ENCODE data around the gene RCBTB1.
"Not testable (repeated sequence)": the region's sequence is repeated elsewhere in the genome, so short reads cannot be mapped to it uniquely, and the experiment has no call there.

Gene RCBTB1

DNA sequence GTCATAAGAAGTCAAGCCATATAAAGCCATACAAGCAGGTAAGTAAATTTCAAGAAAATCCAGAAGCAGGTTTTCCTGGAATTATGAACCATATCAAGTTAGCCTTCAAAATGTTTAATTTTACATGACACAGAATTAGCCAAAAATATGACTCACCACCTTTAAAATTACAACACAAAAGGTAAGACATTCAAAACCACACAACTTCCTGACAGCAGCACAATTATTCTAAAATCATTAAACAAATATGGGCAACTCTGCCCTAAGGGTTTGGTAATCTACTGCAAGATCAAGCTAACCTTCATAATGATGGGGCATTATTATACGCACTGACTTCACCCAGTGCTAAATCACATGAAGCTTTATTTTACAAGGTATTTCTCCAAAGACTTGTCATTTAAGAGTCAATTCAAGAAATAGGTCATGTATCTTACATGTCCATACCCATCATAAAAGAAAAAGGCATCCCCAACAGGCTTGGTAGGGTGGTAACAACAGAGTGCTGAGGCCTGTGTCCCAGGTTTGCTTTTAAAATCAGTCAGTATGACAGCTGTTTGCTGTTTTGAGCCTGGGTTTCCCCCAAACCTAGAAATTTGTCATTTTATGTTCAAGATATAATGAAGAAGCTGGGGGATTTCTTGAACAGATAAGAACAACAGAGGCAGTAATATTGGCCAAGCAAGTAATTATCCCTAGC is 15.2 kb downstream of the RCBTB1 start:
- Histone ChIP-seq H3K9me3 (ENCODE audit: control insufficient read depth in 1 of 2, low read length in 2 of 2) (no peaks in the 10 kb centered on the region), H3K4me1 (ENCODE audit: control insufficient read depth in 1 of 2, insufficient read depth in 2 of 2, low read length in 2 of 2) (no peaks in the 10 kb centered on the region), H3K27me3 (ENCODE audit: low read depth, low read length) (no peaks in the 10 kb centered on the region), H3K4me3 (ENCODE audit: low read depth in 1 of 2, low read length in 2 of 2) (no peak overlapping the region), H3K36me3 (ENCODE audit: control insufficient read depth in 1 of 2, insufficient read depth in 2 of 2, low read length in 2 of 2) (peaks cover 0 to 5% of the 10 kb centered on the region in 2 donors), H3K27ac (ENCODE audit: low read length) (no peak overlapping the region)

DNA sequence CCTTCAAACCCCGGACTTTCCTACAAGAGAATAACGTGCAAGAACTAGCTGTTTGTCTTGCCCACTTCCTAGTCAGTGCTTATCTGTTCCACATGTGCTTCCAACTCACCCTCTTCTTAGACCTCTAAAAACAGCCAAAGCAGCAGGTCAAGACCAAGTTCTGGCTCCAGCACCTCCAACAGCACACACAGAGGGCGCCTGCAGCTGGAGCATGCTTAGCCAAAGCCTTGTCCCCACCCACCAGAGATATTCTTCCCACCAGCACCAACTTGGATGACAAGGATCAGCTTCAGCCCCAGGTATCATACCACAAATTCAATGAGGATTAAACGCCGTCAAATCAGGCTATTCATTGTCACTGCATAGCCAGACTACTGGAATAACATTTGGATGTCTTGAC is 17.9 kb downstream of the RCBTB1 start:
- H3K9me3 ChIP-seq (ENCODE audit: control insufficient read depth in 1 of 2, low read length in 2 of 2): no peaks in the 10 kb centered on the region
- no peaks in the 10 kb centered on the region for H3K4me1 ChIP-seq (ENCODE audit: control insufficient read depth in 1 of 2, insufficient read depth in 2 of 2, low read length in 2 of 2)
- no peaks in the 10 kb centered on the region for H3K27me3 ChIP-seq (ENCODE audit: low read depth, low read length)
- peaks cover 4 to 5% of the 10 kb centered on the region in 2 donors for H3K36me3 ChIP-seq (ENCODE audit: control insufficient read depth in 1 of 2, insufficient read depth in 2 of 2, low read length in 2 of 2)
- no peak overlapping the region for H3K27ac ChIP-seq (ENCODE audit: low read length)
- no peak overlapping the region for H3K4me3 ChIP-seq (ENCODE audit: low read depth in 1 of 2, low read length in 2 of 2)

DNA sequence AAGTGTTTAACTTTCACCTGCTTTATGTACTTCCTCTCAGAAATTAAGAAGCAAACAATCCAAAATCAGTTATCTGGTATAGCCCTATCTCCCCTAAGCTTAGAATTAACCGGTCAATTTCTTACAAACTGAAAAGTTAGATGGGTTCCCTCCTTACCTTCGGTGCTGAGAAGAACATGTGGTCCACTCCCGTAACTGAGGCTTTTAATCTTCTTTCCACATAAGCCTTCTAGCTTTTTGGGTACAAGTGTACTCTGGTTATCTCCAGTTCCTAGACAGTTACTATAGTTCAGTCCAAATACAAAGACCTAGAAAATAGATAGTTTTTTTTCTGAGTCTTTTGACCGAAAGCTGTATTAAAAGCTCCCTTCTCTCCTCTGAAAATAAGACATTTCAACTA is 18.9 kb downstream of the RCBTB1 start:
- Histone ChIP-seq H3K4me3 (ENCODE audit: low read depth in 1 of 2, low read length in 2 of 2) (no peak overlapping the region), H3K4me1 (ENCODE audit: control insufficient read depth in 1 of 2, insufficient read depth in 2 of 2, low read length in 2 of 2) (no peaks in the 10 kb centered on the region), H3K27me3 (ENCODE audit: low read depth, low read length) (no peaks in the 10 kb centered on the region), H3K36me3 (ENCODE audit: control insufficient read depth in 1 of 2, insufficient read depth in 2 of 2, low read length in 2 of 2) (peaks cover 4 to 5% of the 10 kb centered on the region in 2 donors), H3K9me3 (ENCODE audit: control insufficient read depth in 1 of 2, low read length in 2 of 2) (no peaks in the 10 kb centered on the region), H3K27ac (ENCODE audit: low read length) (no peak overlapping the region)

DNA sequence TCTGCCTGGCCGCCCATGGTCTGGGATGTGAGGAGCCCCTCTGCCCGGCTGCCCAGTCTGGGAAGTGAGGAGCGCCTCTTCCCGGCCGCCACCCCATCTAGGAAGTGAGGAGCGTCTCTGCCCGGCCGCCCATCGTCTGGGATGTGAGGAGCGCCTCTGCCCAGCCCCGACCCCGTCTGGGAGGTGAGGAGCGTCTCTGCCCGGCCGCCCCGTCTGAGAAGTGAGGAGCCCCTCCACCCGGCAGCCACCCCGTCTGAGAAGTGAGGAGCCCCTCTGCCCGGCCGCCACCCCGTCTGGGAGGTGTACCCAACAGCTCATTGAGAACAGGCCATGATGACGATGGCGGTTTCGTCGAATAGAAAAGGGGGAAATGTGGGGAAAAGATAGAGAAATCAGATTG is 19.9 kb downstream of the RCBTB1 start:
- H3K27ac ChIP-seq (ENCODE audit: low read length); H3K9me3 ChIP-seq (ENCODE audit: control insufficient read depth in 1 of 2, low read length in 2 of 2); H3K4me3 ChIP-seq (ENCODE audit: low read depth in 1 of 2, low read length in 2 of 2); H3K4me1 ChIP-seq (ENCODE audit: control insufficient read depth in 1 of 2, insufficient read depth in 2 of 2, low read length in 2 of 2); H3K27me3 ChIP-seq (ENCODE audit: low read depth, low read length): not testable (repeated sequence)
- peaks cover 5 to 12% of the 10 kb centered on the region in 2 donors for H3K36me3 ChIP-seq (ENCODE audit: control insufficient read depth in 1 of 2, insufficient read depth in 2 of 2, low read length in 2 of 2)

DNA sequence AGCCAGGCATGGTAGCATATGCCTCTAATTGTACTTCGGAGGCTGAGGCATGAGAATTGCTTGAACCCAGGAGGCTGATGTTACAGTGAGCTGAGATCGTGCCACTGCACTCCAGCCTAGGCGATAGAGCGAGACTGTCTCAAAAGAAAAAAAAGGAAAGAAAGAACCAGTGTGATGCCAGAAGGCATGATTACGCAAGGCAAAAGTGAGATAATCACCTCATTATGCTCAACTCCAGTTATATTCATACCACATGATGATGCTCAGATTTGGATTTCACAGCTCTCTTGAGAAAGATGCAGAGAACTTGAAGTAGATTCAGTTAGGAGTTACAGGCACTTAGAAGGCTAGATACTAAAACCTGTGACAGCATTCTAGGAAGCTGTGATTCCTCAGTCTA is 21.8 kb downstream of the RCBTB1 start:
- H3K27ac ChIP-seq (ENCODE audit: low read length): no peak overlapping the region
- H3K4me3 ChIP-seq (ENCODE audit: low read depth in 1 of 2, low read length in 2 of 2): no peak overlapping the region
- H3K27me3 ChIP-seq (ENCODE audit: low read depth, low read length): no peaks in the 10 kb centered on the region
- no peaks in the 10 kb centered on the region for H3K9me3 ChIP-seq (ENCODE audit: control insufficient read depth in 1 of 2, low read length in 2 of 2)
- peaks cover 5 to 21% of the 10 kb centered on the region in 2 donors for H3K36me3 ChIP-seq (ENCODE audit: control insufficient read depth in 1 of 2, insufficient read depth in 2 of 2, low read length in 2 of 2)
- H3K4me1 ChIP-seq (ENCODE audit: control insufficient read depth in 1 of 2, insufficient read depth in 2 of 2, low read length in 2 of 2): no peaks in the 10 kb centered on the region

DNA sequence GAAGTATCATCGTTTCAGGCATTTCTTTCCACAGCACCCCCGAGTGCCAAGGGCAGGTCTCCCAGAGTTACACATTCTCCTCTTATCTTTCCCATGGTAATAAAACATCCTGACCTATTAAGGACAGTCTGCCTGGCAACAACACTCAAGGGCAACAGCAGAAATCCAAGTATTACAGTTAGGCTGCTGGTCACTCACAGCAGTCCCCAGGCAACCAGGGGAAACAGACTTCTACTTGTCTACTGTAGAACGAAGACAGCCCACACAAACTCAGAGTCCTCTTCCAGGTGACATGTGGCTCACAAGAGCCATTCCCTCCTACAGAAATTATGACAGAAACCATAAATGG is 24.3 kb downstream of the RCBTB1 start:
- Histone ChIP-seq H3K27me3 (ENCODE audit: low read depth, low read length) (no peaks in the 10 kb centered on the region), H3K9me3 (ENCODE audit: control insufficient read depth in 1 of 2, low read length in 2 of 2) (no peaks in the 10 kb centered on the region), H3K4me3 (ENCODE audit: low read depth in 1 of 2, low read length in 2 of 2) (no peak overlapping the region), H3K4me1 (ENCODE audit: control insufficient read depth in 1 of 2, insufficient read depth in 2 of 2, low read length in 2 of 2) (no peaks in the 10 kb centered on the region), H3K27ac (ENCODE audit: low read length) (no peak overlapping the region), H3K36me3 (ENCODE audit: control insufficient read depth in 1 of 2, insufficient read depth in 2 of 2, low read length in 2 of 2) (peaks cover 11 to 32% of the 10 kb centered on the region in 2 donors)

DNA sequence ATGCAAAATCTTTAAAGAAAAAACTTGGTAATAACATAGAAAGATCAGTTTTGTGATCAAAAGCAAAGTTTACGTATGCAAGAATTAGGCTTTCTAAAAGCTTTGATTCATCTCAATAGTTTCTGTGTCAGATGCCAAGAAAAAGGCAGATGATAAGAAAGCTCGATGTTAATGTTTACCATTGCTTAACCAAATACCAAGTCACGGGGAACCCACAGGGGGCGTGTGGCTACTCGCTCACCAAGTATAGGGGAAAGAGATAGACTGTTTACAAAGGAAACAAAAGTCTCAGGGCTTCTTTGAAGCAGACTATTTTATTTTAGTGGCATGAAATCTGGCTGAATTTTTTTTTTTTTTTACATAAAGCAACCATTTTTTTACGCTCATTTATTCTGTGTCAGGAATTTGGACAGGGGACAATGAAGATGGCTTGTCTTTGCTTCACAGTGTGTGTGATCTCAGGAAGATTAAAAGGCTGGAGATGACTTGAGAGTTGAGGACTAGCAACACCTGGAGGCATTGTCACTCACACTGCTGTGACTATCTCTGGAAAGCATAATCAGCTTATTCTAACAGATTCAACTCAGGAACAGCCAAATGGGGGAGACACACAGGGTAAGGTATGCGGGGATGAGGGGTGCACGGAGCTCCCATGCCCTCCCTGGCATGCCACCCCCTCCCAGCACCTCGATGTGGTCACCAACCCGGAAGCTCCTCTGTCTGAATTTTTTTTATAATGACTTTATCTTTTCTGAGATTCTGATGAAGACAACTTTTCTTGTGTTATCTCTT is 24.9 kb downstream of the RCBTB1 start:
- H3K4me3 ChIP-seq (ENCODE audit: low read depth in 1 of 2, low read length in 2 of 2): no peak overlapping the region
- H3K36me3 ChIP-seq (ENCODE audit: control insufficient read depth in 1 of 2, insufficient read depth in 2 of 2, low read length in 2 of 2): peaks cover 11 to 37% of the 10 kb centered on the region in 2 donors
- H3K9me3 ChIP-seq (ENCODE audit: control insufficient read depth in 1 of 2, low read length in 2 of 2): no peaks in the 10 kb centered on the region
- no peaks in the 10 kb centered on the region for H3K4me1 ChIP-seq (ENCODE audit: control insufficient read depth in 1 of 2, insufficient read depth in 2 of 2, low read length in 2 of 2)
- H3K27ac ChIP-seq (ENCODE audit: low read length): no peak overlapping the region
- H3K27me3 ChIP-seq (ENCODE audit: low read depth, low read length): no peaks in the 10 kb centered on the region

DNA sequence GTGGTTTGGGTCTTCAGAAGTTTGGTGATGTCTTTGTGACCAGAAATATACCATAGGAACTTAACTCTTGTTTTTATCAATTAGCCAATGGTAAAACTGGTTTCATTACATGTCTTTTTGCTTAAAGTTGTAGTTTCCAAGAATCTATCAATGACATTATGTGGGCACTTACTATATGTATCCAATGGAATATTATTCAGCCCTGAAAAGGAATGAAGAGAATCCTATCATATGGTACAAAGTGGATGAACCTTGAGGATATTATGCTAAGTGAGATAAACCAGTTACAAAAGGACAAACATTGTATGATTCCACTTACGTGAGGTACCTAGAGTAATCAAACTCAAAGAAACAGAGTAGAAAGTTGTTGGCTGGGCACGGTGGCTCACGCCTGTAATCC is 26.4 kb downstream of the RCBTB1 start:
- H3K4me1 ChIP-seq (ENCODE audit: control insufficient read depth in 1 of 2, insufficient read depth in 2 of 2, low read length in 2 of 2): no peaks in the 10 kb centered on the region
- H3K36me3 ChIP-seq (ENCODE audit: control insufficient read depth in 1 of 2, insufficient read depth in 2 of 2, low read length in 2 of 2): peaks cover 18 to 44% of the 10 kb centered on the region in 2 donors
- H3K27ac ChIP-seq (ENCODE audit: low read length): no peak overlapping the region
- H3K4me3 ChIP-seq (ENCODE audit: low read depth in 1 of 2, low read length in 2 of 2): no peak overlapping the region
- no peaks in the 10 kb centered on the region for H3K9me3 ChIP-seq (ENCODE audit: control insufficient read depth in 1 of 2, low read length in 2 of 2)
- H3K27me3 ChIP-seq (ENCODE audit: low read depth, low read length): no peaks in the 10 kb centered on the region

DNA sequence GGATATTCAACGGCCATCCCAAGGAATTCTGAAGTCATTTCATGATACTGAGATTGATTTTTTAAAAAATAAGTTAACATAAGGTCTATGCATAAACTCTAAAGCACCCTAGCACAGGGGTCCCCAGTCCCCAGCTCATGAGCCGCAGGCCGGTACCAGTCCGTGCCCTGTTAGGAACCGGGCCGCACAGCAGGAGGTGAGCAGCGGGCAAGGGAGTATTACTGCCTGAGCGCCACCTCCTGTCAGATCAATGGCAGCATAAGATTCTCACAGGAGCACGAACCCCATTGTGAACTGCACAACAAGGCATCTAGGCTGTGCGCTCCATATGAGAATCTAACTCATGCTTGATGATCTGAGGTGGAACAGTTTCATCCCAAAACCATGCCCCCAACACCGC is 31.0 kb downstream of the RCBTB1 start:
- H3K4me1 ChIP-seq (ENCODE audit: control insufficient read depth in 1 of 2, insufficient read depth in 2 of 2, low read length in 2 of 2): no peaks in the 10 kb centered on the region
- H3K36me3 ChIP-seq (ENCODE audit: control insufficient read depth in 1 of 2, insufficient read depth in 2 of 2, low read length in 2 of 2): peaks cover 26 to 42% of the 10 kb centered on the region in 2 donors
- H3K4me3 ChIP-seq (ENCODE audit: low read depth in 1 of 2, low read length in 2 of 2): no peak overlapping the region
- H3K27me3 ChIP-seq (ENCODE audit: low read depth, low read length): no peaks in the 10 kb centered on the region
- H3K27ac ChIP-seq (ENCODE audit: low read length): no peak overlapping the region
- no peaks in the 10 kb centered on the region for H3K9me3 ChIP-seq (ENCODE audit: control insufficient read depth in 1 of 2, low read length in 2 of 2)

DNA sequence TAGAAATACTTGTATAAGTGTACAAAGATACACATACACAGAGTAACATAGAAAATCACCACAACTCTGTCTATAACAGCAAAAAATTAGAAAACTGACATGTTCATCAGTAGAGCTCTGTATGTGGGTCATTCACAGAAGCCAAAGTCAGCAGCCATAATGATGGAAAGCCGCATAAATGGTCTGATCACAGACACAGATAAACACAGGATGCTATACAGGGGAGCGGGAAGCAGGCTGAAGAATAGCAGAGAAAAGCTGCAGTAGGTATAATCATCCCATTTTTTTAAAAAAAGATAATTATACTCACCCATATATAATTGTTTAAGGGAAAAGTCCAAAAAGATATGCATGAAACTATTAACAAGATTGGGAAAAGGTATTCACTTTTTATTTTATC is 31.5 kb downstream of the RCBTB1 start:
- no peaks in the 10 kb centered on the region for H3K27me3 ChIP-seq (ENCODE audit: low read depth, low read length)
- no peak overlapping the region for H3K4me3 ChIP-seq (ENCODE audit: low read depth in 1 of 2, low read length in 2 of 2)
- H3K4me1 ChIP-seq (ENCODE audit: control insufficient read depth in 1 of 2, insufficient read depth in 2 of 2, low read length in 2 of 2): no peaks in the 10 kb centered on the region
- H3K27ac ChIP-seq (ENCODE audit: low read length): no peak overlapping the region
- H3K36me3 ChIP-seq (ENCODE audit: control insufficient read depth in 1 of 2, insufficient read depth in 2 of 2, low read length in 2 of 2): peaks cover 26 to 40% of the 10 kb centered on the region in 2 donors
- no peaks in the 10 kb centered on the region for H3K9me3 ChIP-seq (ENCODE audit: control insufficient read depth in 1 of 2, low read length in 2 of 2)

DNA sequence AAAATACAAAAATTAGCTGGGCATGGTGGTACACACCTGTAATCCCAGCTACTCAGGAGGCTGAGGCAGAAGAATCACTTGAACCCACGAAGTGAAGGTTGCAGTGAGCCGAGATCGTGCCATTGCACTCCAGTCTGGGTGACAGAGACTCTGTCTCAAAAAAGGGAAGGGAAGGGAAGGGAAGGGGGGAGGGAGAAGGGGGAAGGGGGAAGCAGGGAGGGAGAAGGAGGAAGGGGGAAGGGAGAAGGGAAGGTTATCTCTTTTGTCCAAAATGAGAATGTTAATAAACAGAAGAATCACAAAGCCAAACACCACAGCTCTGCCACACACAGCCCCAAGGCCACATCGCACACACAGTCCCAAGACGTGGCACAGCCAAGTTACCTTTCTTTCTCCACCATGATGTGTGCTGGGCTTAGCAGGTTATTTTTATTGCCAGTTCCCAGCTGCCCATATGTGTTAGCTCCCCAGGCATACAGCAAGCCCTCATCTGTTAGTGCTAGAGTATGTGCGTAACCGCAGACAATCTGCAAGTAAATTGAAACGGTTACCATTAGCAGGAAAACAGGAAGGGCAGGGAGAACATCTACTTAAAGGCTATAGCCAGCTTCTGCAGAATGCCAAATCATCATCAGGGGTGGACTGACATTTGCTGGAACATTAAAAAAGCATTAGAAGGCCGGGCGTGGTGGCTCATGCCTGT is 34.3 kb downstream of the RCBTB1 start:
- Histone ChIP-seq H3K4me3 (ENCODE audit: low read depth in 1 of 2, low read length in 2 of 2) (no peak overlapping the region), H3K27ac (ENCODE audit: low read length) (no peak overlapping the region), H3K27me3 (ENCODE audit: low read depth, low read length) (no peaks in the 10 kb centered on the region), H3K36me3 (ENCODE audit: control insufficient read depth in 1 of 2, insufficient read depth in 2 of 2, low read length in 2 of 2) (peaks cover 16 to 48% of the 10 kb centered on the region in 2 donors), H3K4me1 (ENCODE audit: control insufficient read depth in 1 of 2, insufficient read depth in 2 of 2, low read length in 2 of 2) (no peaks in the 10 kb centered on the region), H3K9me3 (ENCODE audit: control insufficient read depth in 1 of 2, low read length in 2 of 2) (no peaks in the 10 kb centered on the region)
